Activated CD4-positive, alpha-beta memory T cell treated with anti-CD3 and anti-CD28 coated beads for 36 hours (primary cell): Measurements from ENCODE around the gene FUOM. TPM values are rescaled to one million over a fixed set of nuclear protein-coding genes. Genes with fewer than 3 reads are reported as not detected.

Experiments
- CTCF ChIA-PET: fragments of 350-600 bp; sonication (Branson Sonifier 250); formaldehyde crosslinking; loops from one replicate; lab custom pipeline; 2021; ENCODE audit warnings: antibody characterized with exemption, inconsistent platforms; lab: Charles Lee
- POLR2A ChIA-PET: fragments of 350-600 bp; sonication (Branson Sonifier 250); formaldehyde crosslinking; loops from one replicate; lab custom pipeline; 2021; ENCODE audit warnings: antibody characterized with exemption; lab: Charles Lee
- DNase-seq: peaks from one replicate; pipeline ENCODE4 v3.0.0-alpha.2; 2020
- H3K27ac Mint-ChIP-seq: one replicate; pipeline ENCODE4 v1.8.0; 2021; ENCODE audit warnings: mixed read lengths
- H3K27me3 Mint-ChIP-seq: one replicate; pipeline ENCODE4 v1.8.0; 2021; ENCODE audit warnings: mixed read lengths
- H3K36me3 Mint-ChIP-seq: one replicate; pipeline ENCODE4 v1.8.0; 2021; ENCODE audit warnings: mixed read lengths
- H3K4me1 Mint-ChIP-seq: one replicate; pipeline ENCODE4 v1.8.0; 2021; ENCODE audit warnings: low read depth, mixed read lengths
- H3K4me3 Mint-ChIP-seq: one replicate; pipeline ENCODE4 v1.8.0; 2021; ENCODE audit warnings: mild to moderate bottlenecking, mixed read lengths
- H3K9me3 Mint-ChIP-seq: one replicate; pipeline ENCODE4 v1.8.0; 2021; ENCODE audit warnings: mixed read lengths
- intact Hi-C: fragments of 100-400 bp; cut with micrococcal nuclease; formaldehyde crosslinking; loops from one replicate; pipeline ENCODE4 v1.15.1; 2023
- total RNA-seq, 2 experiments: library from RNA; stranded (reverse); gene quantifications; one replicate each; pipeline ENCODE4 v1.2.3, GENCODE V29; 2021

The FUOM gene
- total RNA-seq, 2 experiments from 2014 or later, result 46.5 to 49.8 TPM

- ChIA-PET POLR2A (interaction anchor here (0.7 kb wide), 1 partner anchor 11 kb away, joined by 3 read pairs; no protein-coding TSS in a partner anchor), CTCF (interaction anchor here (1.5 kb wide), 1 partner anchor 17 kb away, joined by 3 read pairs; no protein-coding TSS in a partner anchor)
- Mint-ChIP-seq H3K4me1 (peaks cover 3% of the 10 kb centered on the region), H3K36me3 (no peaks in the 10 kb centered on the region), H3K27me3 (peaks cover 31% of the 10 kb centered on the region), H3K27ac (no peak overlapping the region), H3K9me3 (no peaks in the 10 kb centered on the region), H3K4me3 (no peak overlapping the region)
- no peak for DNase-seq
- intact Hi-C loops, result no loop called here
Measured at GRCh38 chr10:133346413-133346812, 11.4 kb downstream of the FUOM start.

GRCh38 chr10:133344236-133344635 is 13.6 kb downstream of the FUOM start:
- H3K4me3 Mint-ChIP-seq, result no peak overlapping the region
- CTCF ChIA-PET, result no interaction called here
- POLR2A ChIA-PET, result no interaction called here
- peaks cover 3% of the 10 kb centered on the region for H3K4me1 Mint-ChIP-seq
- H3K27ac Mint-ChIP-seq, result no peak overlapping the region
- peaks cover 29% of the 10 kb centered on the region for H3K27me3 Mint-ChIP-seq
- intact Hi-C loops, result no loop called here
- DNase-seq, result no peak
- H3K36me3 Mint-ChIP-seq, result no peaks in the 10 kb centered on the region
- H3K9me3 Mint-ChIP-seq, result no peaks in the 10 kb centered on the region

- Mint-ChIP-seq H3K4me1 (no peaks in the 10 kb centered on the region), H3K36me3 (no peaks in the 10 kb centered on the region), H3K27me3 (peaks cover 26% of the 10 kb centered on the region), H3K9me3 (no peaks in the 10 kb centered on the region), H3K27ac (no peak overlapping the region), H3K4me3 (no peak overlapping the region)
- CTCF ChIA-PET, result no interaction called here
- POLR2A ChIA-PET, result no interaction called here
- DNase-seq, result no peak
- intact Hi-C loops, result no loop called here
Measured at GRCh38 chr10:133343558-133343957, 14.3 kb downstream of the FUOM start.

- intact Hi-C loops, result no loop called here
- H3K27me3 Mint-ChIP-seq, result peaks cover 26% of the 10 kb centered on the region
- DNase-seq, result no peak
- no peak overlapping the region for H3K27ac Mint-ChIP-seq
- H3K4me1 Mint-ChIP-seq, result no peaks in the 10 kb centered on the region
- ChIA-PET CTCF (no interaction called here), POLR2A (no interaction called here)
- no peak overlapping the region for H3K4me3 Mint-ChIP-seq
- no peaks in the 10 kb centered on the region for H3K36me3 Mint-ChIP-seq
- no peaks in the 10 kb centered on the region for H3K9me3 Mint-ChIP-seq
Measured at GRCh38 chr10:133342942-133343341, 14.9 kb downstream of the FUOM start.

- CTCF ChIA-PET, result interaction anchor here (2.1 kb wide), 1 partner anchor 12 kb away, joined by 9 read pairs; no protein-coding TSS in a partner anchor
- H3K36me3 Mint-ChIP-seq, result no peaks in the 10 kb centered on the region
- DNase-seq, result no peak
- no peaks in the 10 kb centered on the region for H3K9me3 Mint-ChIP-seq
- POLR2A ChIA-PET, result no interaction called here
- no peak overlapping the region for H3K4me3 Mint-ChIP-seq
- peaks cover 26% of the 10 kb centered on the region for H3K27me3 Mint-ChIP-seq
- H3K4me1 Mint-ChIP-seq, result no peaks in the 10 kb centered on the region
- intact Hi-C loops, result no loop called here
- no peak overlapping the region for H3K27ac Mint-ChIP-seq
Measured at GRCh38 chr10:133341983-133342382, 15.8 kb downstream of the FUOM start.

- Mint-ChIP-seq H3K36me3 (no peaks in the 10 kb centered on the region), H3K27me3 (peaks cover 16% of the 10 kb centered on the region), H3K9me3 (no peaks in the 10 kb centered on the region), H3K4me1 (peaks cover 2% of the 10 kb centered on the region), H3K27ac (no peak overlapping the region), H3K4me3 (no peak overlapping the region)
- POLR2A ChIA-PET, result no interaction called here
- DNase-seq, result no peak
- CTCF ChIA-PET, result interaction anchor here (2.1 kb wide), 1 partner anchor 10 kb away, joined by 9 read pairs; no protein-coding TSS in a partner anchor
- intact Hi-C loops, result no loop called here
Measured at GRCh38 chr10:133339708-133340380, 18.0 kb downstream of the FUOM start.

GRCh38 chr10:133338080-133339071 is 19.4 kb downstream of the FUOM start:
- Mint-ChIP-seq H3K4me3 (no peak overlapping the region), H3K36me3 (no peaks in the 10 kb centered on the region), H3K9me3 (no peaks in the 10 kb centered on the region), H3K4me1 (peaks cover 5% of the 10 kb centered on the region), H3K27me3 (peaks cover 15% of the 10 kb centered on the region), H3K27ac (no peak overlapping the region)
- ChIA-PET POLR2A (no interaction called here), CTCF (no interaction called here)
- intact Hi-C loops, result no loop called here
- DNase-seq, result no peak

- Mint-ChIP-seq H3K27me3 (peaks cover 9% of the 10 kb centered on the region), H3K9me3 (no peaks in the 10 kb centered on the region), H3K27ac (no peak overlapping the region), H3K36me3 (no peaks in the 10 kb centered on the region), H3K4me1 (peaks cover 5% of the 10 kb centered on the region), H3K4me3 (no peak overlapping the region)
- POLR2A ChIA-PET, result no interaction called here
- DNase-seq, result no peak
- CTCF ChIA-PET, result no interaction called here
- intact Hi-C loops, result no loop called here
Measured at GRCh38 chr10:133337370-133337725, 20.5 kb downstream of the FUOM start.

- CTCF ChIA-PET, result interaction anchor here (0.7 kb wide), 1 partner anchor 23 kb away, joined by 3 read pairs; no protein-coding TSS in a partner anchor
- peaks cover 5% of the 10 kb centered on the region for H3K4me1 Mint-ChIP-seq
- no peak within 1 kb of the TSS for H3K27ac Mint-ChIP-seq
- H3K4me3 Mint-ChIP-seq, result peak within 1 kb of the TSS; percentile 35
- peak; percentile 84 for DNase-seq
- intact Hi-C loops, result no loop called here
- H3K27me3 Mint-ChIP-seq, result peaks cover 6% of the 10 kb centered on the region
- H3K9me3 Mint-ChIP-seq, result no peaks in the 10 kb centered on the region
- POLR2A ChIA-PET, result no interaction called here
- H3K36me3 Mint-ChIP-seq, result no peaks in the 10 kb centered on the region
Measured at GRCh38 chr10:133336577-133337369, 21.0 kb downstream of the FUOM start, which contains the start of gene CALY. CALY (minus strand) TSS chr10:133336896; CDS start chr10:133328989, 7,907 bp downstream.

- H3K27ac Mint-ChIP-seq, result no peak overlapping the region
- DNase-seq, result no peak
- intact Hi-C loops, result no loop called here
- H3K36me3 Mint-ChIP-seq, result no peaks in the 10 kb centered on the region
- ChIA-PET POLR2A (interaction anchor here (0.9 kb wide), 1 partner anchor 11 kb away, joined by 3 read pairs; the partner anchor contains the start of gene PRAP1), CTCF (interaction anchor here (0.7 kb wide), 1 partner anchor 22 kb away, joined by 3 read pairs; no protein-coding TSS in a partner anchor)
- peaks cover 6% of the 10 kb centered on the region for H3K27me3 Mint-ChIP-seq
- H3K4me3 Mint-ChIP-seq, result no peak overlapping the region
- H3K4me1 Mint-ChIP-seq, result peaks cover 5% of the 10 kb centered on the region
- H3K9me3 Mint-ChIP-seq, result no peaks in the 10 kb centered on the region
Measured at GRCh38 chr10:133336118-133336576, 21.7 kb downstream of the FUOM start.

GRCh38 chr10:133335246-133336117 is 22.3 kb downstream of the FUOM start:
- Mint-ChIP-seq H3K4me3 (peak overlapping the region; percentile 35), H3K9me3 (no peaks in the 10 kb centered on the region), H3K36me3 (no peaks in the 10 kb centered on the region), H3K27ac (no peak overlapping the region), H3K4me1 (peaks cover 5% of the 10 kb centered on the region), H3K27me3 (peaks cover 9% of the 10 kb centered on the region)
- peak; percentile 81 for DNase-seq
- intact Hi-C loops, result no loop called here
- ChIA-PET CTCF (no interaction called here), POLR2A (interaction anchor here (0.9 kb wide), 1 partner anchor 11 kb away, joined by 3 read pairs; the partner anchor contains the start of gene PRAP1)
